Measurements from ENCODE around the gene CASKIN1.

CASKIN1 gene

GRCh38 chr16:2177561-2177960 lies 18.8 kb downstream of the CASKIN1 start:
- no peak for TF ChIP-seq CTCF (IDR thresholded peaks at IDR 0.05)

GRCh38 chr16:2177101-2177500 lies 19.3 kb downstream of the CASKIN1 start:
- H3K27ac ChIP-seq, result no peak overlapping the region
- no peak for TF ChIP-seq CTCF (IDR thresholded peaks at IDR 0.05)

More at GRCh38 chr16:2177561-2177960, 18.8 kb downstream of the CASKIN1 start:
- Histone ChIP-seq H3K27ac (no peak overlapping the region), H3K4me3 (no peak overlapping the region)
- DNase-seq (ENCODE audit: low spot score), result no peak

GRCh38 chr16:2176047-2176446 lies 20.4 kb downstream of the CASKIN1 start:
- H3K27ac ChIP-seq, result no peak overlapping the region
- H3K4me3 ChIP-seq, result no peak overlapping the region

More at GRCh38 chr16:2177101-2177500, 19.3 kb downstream of the CASKIN1 start:
- no peak for DNase-seq (ENCODE audit: low spot score)
- H3K4me3 ChIP-seq, result no peak overlapping the region

GRCh38 chr16:2175454-2175853 lies 21.0 kb downstream of the CASKIN1 start:
- no peak for DNase-seq (ENCODE audit: low spot score)
- no peak overlapping the region for H3K27ac ChIP-seq
- TF ChIP-seq CTCF (IDR thresholded peaks at IDR 0.05), result no peak
- no peak overlapping the region for H3K4me3 ChIP-seq

More at GRCh38 chr16:2176047-2176446, 20.4 kb downstream of the CASKIN1 start:
- no peak for DNase-seq (ENCODE audit: low spot score)
- no peak for TF ChIP-seq CTCF (IDR thresholded peaks at IDR 0.05)

GRCh38 chr16:2174396-2175131 lies 21.8 kb downstream of the CASKIN1 start:
- no peak overlapping the region for H3K4me3 ChIP-seq
- no peak for TF ChIP-seq CTCF (IDR thresholded peaks at IDR 0.05)
- H3K27ac ChIP-seq, result no peak overlapping the region
- DNase-seq (ENCODE audit: low spot score), result no peak

- TF ChIP-seq CTCF (IDR thresholded peaks at IDR 0.05), result no peak
- H3K27ac ChIP-seq, result no peak overlapping the region
Observed at GRCh38 chr16:2173916-2174315, 22.5 kb downstream of the CASKIN1 start.

GRCh38 chr16:2173366-2173765 lies 23.0 kb downstream of the CASKIN1 start:
- DNase-seq (ENCODE audit: low spot score), result no peak
- no peak overlapping the region for H3K4me3 ChIP-seq
- TF ChIP-seq CTCF (IDR thresholded peaks at IDR 0.05), result no peak
- no peak overlapping the region for H3K27ac ChIP-seq

More at GRCh38 chr16:2173916-2174315, 22.5 kb downstream of the CASKIN1 start:
- no peak for DNase-seq (ENCODE audit: low spot score)
- H3K4me3 ChIP-seq, result no peak overlapping the region
